ENCODE measurements around the gene CWC22. TPM values are rescaled to one million over a fixed set of nuclear protein-coding genes. Genes with fewer than 3 reads are reported as not detected.
A peak's percentile ranks its signal among the peaks of the same experiment; 100 is the strongest.
"Not testable (repeated sequence)": the region's sequence is repeated elsewhere in the genome, so short reads cannot be mapped to it uniquely, and the experiment has no call there.

The CWC22 gene
- total RNA-seq, 1 experiment from 2014 or later, result 18.8 TPM

GRCh38 chr2:180003559-180003958 is 3.5 kb downstream of the CWC22 start:
- no peak for DNase-seq (ENCODE audit: low read depth)

DNA sequence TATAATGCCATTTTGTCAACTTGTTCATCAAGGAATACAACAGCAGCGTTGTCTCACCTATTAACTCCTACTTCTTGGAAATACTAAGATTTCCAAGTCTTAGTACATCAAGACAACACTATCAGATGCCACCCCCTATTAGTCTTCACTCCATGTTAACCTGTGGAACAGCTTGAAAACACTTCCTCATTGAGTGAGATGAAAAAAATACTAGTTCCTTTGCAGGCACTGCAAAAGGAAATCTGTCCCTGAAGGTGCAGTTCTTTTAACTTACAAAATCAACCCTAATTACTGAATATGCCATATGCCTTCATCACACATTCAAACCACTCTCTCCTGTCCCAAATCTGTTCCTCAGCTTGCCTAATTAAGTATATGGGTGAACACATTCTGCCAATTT is 4.0 kb downstream of the CWC22 start:
- DNase-seq (ENCODE audit: low read depth), result no peak

GRCh38 chr2:180002198-180002770 is 4.8 kb downstream of the CWC22 start:
- DNase-seq (ENCODE audit: low read depth), result no peak

GRCh38 chr2:180001726-180002125 is 5.4 kb downstream of the CWC22 start:
- no peak for DNase-seq (ENCODE audit: low read depth)

DNA sequence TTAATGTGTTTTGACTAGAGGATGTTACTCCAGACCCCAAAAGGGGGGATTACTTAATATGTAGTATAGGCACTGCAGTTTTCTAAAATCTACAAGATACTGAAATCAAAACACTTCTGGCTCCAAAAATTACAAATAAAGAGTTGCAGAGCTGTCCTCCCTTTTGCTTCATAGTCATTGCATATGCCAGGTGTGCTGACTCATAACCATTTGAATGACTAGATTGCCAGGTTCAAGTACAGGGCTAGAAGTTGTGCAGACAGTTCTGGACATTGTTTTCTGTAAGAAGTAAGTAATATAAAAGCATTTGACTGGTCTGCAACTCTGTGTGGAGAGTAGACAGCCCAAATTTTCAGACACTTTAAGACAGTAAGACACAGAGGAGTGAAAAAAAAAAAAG is 6.7 kb downstream of the CWC22 start:
- DNase-seq (ENCODE audit: low read depth), result peak; percentile 8

DNA sequence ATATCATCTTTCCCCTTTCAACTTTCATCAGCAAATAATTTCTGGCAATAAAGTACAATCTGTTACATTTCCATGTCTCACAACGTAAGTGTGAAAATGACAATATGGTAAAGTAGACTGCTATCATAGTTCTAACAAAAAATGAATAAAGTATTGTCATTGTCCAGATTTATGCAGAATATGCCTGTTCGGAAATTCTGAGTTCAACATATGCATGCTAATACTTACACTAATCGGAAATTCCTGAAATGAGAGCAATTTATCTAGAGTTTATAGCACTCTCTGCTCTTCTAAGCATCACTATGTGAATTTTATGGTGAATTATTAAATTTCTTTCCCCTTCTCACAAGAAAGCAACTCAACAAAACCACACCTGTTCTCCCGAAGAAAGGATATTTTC is 8.1 kb downstream of the CWC22 start:
- DNase-seq (ENCODE audit: low read depth), result no peak

DNA sequence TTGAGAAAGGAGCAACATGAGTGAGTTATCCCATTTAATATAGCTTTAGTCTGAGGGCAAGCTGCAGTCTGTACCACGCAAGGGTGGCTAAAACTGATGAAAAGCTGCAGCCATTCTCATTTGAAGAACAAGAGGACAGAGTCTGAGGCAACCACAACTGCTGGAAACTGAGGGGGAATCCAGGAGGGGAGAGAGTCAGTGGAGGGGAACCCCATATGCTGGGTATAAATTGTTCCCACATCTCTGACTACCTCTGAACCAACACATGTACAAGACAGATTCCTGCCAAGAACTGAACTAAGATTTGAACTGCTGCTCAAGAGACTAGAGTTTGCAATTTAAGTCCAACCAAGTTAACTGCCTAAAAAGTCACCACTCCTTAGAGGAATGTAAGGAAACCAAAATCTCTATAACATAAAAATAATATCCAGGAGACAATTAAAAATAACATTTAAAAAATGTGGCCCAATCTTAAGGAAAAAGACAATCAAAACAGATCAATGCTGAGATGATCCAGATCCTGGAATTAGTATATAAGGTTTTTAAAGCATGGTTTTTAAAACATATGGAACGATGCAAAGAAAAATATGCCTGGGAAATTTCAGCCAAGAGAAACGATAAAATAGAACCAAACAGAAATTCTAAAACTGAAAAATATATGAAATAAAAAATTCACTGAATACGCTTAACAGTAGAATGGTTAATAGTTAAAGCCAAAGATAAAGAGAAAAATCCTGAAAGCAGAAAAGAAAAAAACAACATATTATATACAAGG is 11.2 kb downstream of the CWC22 start:
- no peak for DNase-seq (ENCODE audit: low read depth)

- no peak for DNase-seq (ENCODE audit: low read depth)
These were observed 15.8 kb downstream of the CWC22 start for GRCh38 chr2:179991344-179991743.

DNA sequence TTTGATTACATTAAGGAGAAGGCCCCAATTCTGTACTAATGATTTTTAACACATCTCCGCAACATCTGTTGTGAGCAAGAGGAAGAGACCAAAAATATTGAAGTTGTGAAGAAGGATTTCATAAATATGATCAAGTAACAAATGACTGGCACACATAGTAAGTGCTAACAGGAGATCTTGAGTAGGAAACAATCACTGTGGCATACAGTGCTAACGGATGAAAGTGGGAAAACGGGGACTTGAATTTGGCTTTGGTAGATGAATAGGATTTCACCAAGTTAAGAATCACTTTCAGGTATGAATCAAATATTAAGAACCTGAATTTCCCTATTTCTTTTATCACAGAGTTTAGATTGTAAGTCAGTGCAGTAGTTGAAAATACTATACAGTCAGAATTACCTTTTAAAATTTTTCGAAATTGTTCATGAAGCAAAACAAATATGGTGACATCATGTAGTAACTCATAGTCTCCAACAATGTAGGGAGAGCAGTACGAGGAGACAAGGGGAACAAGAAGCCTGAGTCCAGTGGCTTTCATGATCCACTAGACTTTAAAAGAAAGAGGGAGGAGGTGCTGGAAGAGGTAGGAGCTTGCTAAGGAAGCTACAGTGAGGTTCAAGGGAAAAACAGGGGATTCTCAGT is 16.3 kb downstream of the CWC22 start:
- no peak for DNase-seq (ENCODE audit: low read depth)

DNA sequence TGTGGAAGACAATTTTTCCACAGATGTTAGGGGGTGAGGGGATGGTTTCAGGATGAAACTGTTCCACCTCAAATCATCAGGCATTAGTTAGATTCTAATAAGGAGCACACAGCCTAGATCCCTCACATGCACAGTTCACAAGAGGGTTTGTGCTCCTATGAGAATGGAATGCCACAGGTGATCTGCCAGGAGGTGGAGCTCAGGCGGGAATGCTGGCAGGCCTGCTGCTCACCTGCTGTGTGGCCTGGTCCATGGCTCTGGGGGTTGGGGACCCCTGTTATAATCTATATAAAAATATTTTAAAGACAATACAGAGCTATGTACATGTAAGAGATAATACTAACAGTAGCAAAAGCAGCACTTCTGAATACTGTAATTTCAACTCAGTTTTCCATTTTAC is 19.2 kb downstream of the CWC22 start:
- DNase-seq (ENCODE audit: low read depth), result no peak

DNA sequence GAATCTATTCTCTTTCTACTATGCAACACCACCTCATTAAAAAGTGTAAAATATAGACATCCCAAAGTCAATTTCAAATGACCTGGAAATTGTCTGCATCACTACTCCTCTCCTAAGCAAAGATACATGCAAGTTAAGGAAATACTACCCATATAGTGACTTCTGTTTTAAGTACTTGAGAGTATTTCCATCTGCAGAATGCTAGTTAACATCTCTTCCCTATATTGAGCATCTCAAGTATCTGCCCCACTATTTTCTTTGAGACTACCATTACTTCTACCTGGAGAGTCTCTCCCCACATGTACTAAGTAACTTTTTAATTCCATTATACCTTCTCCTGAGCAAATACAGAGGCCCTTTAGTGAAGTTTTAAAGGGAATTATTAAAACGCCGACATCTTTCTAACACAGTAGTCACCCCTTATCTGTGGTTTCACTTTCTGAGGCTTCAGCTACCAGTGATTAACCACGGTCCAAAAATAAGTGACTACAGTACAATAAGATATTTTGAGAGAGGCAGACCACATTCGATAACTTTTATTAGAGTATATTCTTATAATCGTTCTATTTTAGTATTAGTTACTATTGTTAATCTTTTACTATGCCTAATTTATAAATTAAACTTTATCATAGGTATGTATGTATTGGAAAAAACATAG is 21.8 kb downstream of the CWC22 start:
- no peak for DNase-seq (ENCODE audit: low read depth)

GRCh38 chr2:179983250-179983932 is 23.7 kb downstream of the CWC22 start:
- DNase-seq (ENCODE audit: low read depth), result no peak

DNA sequence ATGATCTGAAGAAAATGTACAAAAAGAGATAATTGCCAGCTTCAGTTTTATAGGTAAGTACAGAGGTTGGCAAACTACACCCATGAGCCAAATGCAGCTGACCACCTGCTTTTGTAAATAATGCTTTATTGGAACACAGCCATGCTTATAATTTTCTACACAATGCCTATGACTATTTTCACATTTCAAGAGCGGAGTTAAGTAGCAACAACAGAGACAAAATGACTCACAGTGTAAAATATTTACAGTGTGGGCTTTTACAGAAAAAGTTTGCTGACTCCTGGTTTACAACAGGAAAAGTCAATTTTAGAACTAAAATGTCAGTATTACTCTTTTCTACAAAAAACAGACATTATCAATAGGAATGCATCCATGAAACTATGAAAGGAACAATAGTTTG is 26.0 kb downstream of the CWC22 start:
- no peak for DNase-seq (ENCODE audit: low read depth)

DNA sequence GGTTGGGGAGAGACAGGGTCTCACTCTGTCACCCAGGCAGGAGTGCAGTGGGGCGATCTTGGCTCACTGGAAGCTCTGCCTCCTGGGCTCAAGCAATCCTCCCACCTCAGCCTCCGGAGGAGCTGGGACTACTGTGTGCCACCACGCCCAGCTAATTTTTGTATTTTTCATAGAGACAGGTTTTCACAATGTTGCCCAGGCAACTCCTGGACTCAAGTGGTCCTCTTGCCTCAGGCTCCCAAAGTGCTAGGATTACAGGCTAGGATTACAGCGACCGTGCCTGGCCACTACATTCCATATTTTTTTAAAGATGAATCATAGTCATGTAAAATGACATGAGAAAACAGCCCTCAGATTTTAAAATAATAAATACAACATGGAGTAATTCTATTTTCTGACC is 32.3 kb downstream of the CWC22 start:
- peak; percentile 1 for DNase-seq (ENCODE audit: low read depth)

DNA sequence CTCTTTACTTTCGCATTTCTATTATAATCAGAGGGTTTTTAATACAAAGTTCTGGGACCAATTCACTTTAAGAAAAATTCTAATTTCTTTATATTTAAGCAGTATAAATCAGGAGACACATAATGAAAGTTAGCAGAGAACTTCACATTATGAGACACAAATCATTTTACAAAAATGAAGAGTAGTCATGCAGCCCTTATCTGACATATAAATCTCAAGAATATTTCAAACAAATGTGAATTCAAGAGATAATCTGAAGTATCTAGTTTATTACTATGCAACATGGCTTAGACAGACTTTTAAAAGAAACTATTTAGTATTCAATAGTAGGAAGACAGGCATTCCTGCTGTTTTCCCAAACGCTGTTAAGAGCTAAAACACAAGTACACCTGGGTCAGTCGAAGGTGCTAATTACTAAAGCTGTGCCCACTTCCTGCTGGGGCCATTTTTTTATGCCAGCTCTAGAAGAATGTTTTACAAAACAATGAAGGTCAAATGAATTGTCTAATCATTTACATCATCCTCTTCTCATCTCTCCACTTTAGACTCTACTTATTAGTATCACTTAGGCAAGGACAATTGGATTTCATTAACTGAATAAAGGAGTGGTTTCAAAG is 40.2 kb downstream of the CWC22 start:
- no peak for DNase-seq (ENCODE audit: low read depth)

GRCh38 chr2:179965291-179966258 is 41.5 kb downstream of the CWC22 start:
- DNase-seq (ENCODE audit: low read depth), result no peak

- no peak for DNase-seq (ENCODE audit: low read depth)
These were observed 43.5 kb downstream of the CWC22 start for GRCh38 chr2:179963626-179964025.

DNA sequence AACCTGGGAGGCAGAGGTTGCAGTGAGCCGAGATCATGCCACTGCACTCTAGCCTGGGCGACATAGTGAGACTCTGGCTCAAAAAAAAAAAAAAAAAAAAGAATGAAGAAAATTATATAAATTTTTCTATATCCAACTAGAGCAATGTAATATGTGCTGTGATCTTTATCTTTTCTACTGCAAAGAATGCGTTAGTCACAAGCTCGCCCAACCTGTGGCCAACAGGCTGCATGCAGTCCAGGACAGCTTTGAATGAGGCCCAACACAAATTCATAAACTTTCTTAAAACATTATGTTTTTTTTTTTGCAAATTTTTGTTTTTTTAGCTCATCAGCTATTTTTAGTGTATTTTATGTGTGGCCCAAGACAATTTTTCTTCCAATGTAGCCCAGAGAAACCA is 48.8 kb downstream of the CWC22 start:
- DNase-seq (ENCODE audit: low read depth), result not testable (repeated sequence)

DNA sequence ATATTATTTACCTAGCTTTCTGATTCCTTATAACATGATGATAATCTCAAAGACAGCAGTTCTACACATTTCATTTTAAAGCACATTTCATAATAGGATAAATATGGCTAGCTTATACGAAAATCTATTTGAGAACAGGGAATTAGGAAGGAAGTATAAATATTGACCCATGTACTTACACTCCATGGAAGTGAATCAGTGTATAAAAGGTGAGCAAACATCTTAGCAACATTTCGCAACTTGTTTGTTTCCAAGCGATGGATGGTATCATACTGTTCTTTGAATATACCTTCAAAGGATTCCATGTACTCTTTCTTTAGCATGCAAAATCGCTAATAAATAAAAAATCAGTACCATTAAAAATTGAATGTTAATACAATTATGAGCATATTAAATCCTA is 53.1 kb downstream of the CWC22 start:
- DNase-seq (ENCODE audit: low read depth), result no peak

- no peak for DNase-seq (ENCODE audit: low read depth)
These were observed 53.7 kb downstream of the CWC22 start for GRCh38 chr2:179953359-179953758.
